WI38 (cell line): ENCODE data around the gene TMOD3.
A peak's percentile ranks its signal among the peaks of the same experiment; 100 is the strongest.

ENCODE experiments used
- H3K4me3 ChIP-seq: 2 replicates; pipeline ENCODE4 v1.5.1; 2011; ENCODE audit warnings: low read depth, mild to moderate bottlenecking, control low read depth, low read length
- CTCF ChIP-seq: IDR thresholded peaks from 2 replicates; pipeline ENCODE4 v1.5.1; 2012; ENCODE audit warnings: low read depth, mild to moderate bottlenecking, control low read depth, low read length

TMOD3 gene

GRCh38 chr15:51830276-51830806, 888 bp downstream of the TMOD3 start:
- no peak for TF ChIP-seq CTCF
- peak overlapping the region; percentile 90 for H3K4me3 ChIP-seq

GRCh38 chr15:51833772-51834171, 4.3 kb downstream of the TMOD3 start:
- TF ChIP-seq CTCF: no peak
- H3K4me3 ChIP-seq: no peak overlapping the region

- no peak for TF ChIP-seq CTCF
- no peak overlapping the region for H3K4me3 ChIP-seq
Measured at GRCh38 chr15:51837792-51838251, 8.4 kb downstream of the TMOD3 start.

GRCh38 chr15:51838270-51838669, 8.8 kb downstream of the TMOD3 start:
- no peak for TF ChIP-seq CTCF
- H3K4me3 ChIP-seq: no peak overlapping the region

GRCh38 chr15:51840692-51841091, 11.2 kb downstream of the TMOD3 start:
- no peak overlapping the region for H3K4me3 ChIP-seq
- no peak for TF ChIP-seq CTCF

GRCh38 chr15:51841406-51842040, 12.1 kb downstream of the TMOD3 start:
- no peak overlapping the region for H3K4me3 ChIP-seq
- TF ChIP-seq CTCF: no peak

- no peak for TF ChIP-seq CTCF
- no peak overlapping the region for H3K4me3 ChIP-seq
Measured at GRCh38 chr15:51842265-51842664, 12.8 kb downstream of the TMOD3 start.
